Liver (tissue), 9 donors: Measurements from ENCODE around the gene PDE4D. TPM values are rescaled to one million over a fixed set of nuclear protein-coding genes. Genes with fewer than 3 reads are reported as not detected.

Experiments
- DNase-seq: peaks from one replicate; pipeline ENCODE4 v3.0.0-alpha.2; 2017; ENCODE audit warnings: low spot score
- H3K27ac ChIP-seq, 2 donors: one replicate each; pipeline ENCODE4 v1.7.0; 2013; ENCODE audit warnings: inconsistent platforms in 2 of 2, low read length in 2 of 2, control low read depth in 1 of 2, low read depth in 1 of 2, mild to moderate bottlenecking in 1 of 2
- H3K27me3 ChIP-seq, 4 donors: one replicate each; pipeline versions ENCODE4 v1.6.1 to v1.7.0; 2013; ENCODE audit warnings: low read length in 3 of 4, inconsistent platforms in 1 of 4, mild to moderate bottlenecking in 1 of 4, moderate library complexity in 1 of 4; ENCODE audit not compliant: control insufficient read depth in 4 of 4, insufficient read depth in 4 of 4
- H3K36me3 ChIP-seq, 4 donors: one replicate each; pipeline versions ENCODE4 v1.6.1 to v1.7.0; 2013; ENCODE audit warnings: low read length in 3 of 4, mild to moderate bottlenecking in 3 of 4, low read depth in 1 of 4, moderate library complexity in 1 of 4; ENCODE audit not compliant: control insufficient read depth in 4 of 4, insufficient read depth in 3 of 4
- H3K4me1 ChIP-seq, 4 donors: one replicate each; pipeline versions ENCODE4 v1.6.1 to v1.7.0; 2013; ENCODE audit warnings: low read length in 3 of 4, mild to moderate bottlenecking in 3 of 4, moderate library complexity in 1 of 4; ENCODE audit not compliant: control insufficient read depth in 4 of 4, insufficient read depth in 4 of 4
- H3K4me3 ChIP-seq, 3 donors: one replicate each; pipeline versions ENCODE4 v1.6.1 to v1.7.0; 2013; ENCODE audit warnings: low read length in 3 of 3, control low read depth in 1 of 3, low read depth in 1 of 3, mild to moderate bottlenecking in 1 of 3
- H3K9ac ChIP-seq, 2 donors: one replicate each; pipeline ENCODE4 v1.7.0; 2013; ENCODE audit warnings: low read length in 2 of 2, mild to moderate bottlenecking in 2 of 2, moderate library complexity in 2 of 2, control low read depth in 1 of 2, low read depth in 1 of 2
- H3K9me3 ChIP-seq, 4 donors: one replicate each; pipeline versions ENCODE4 v1.6.1 to v1.7.0; 2013; ENCODE audit warnings: low read length in 3 of 4; ENCODE audit not compliant: control insufficient read depth in 4 of 4
- EGR1 ChIP-seq, 2 donors: IDR thresholded peaks; 2 replicates each; pipeline ENCODE4 v1.6.1; 2016 to 2018; ENCODE audit warnings: antibody characterized with exemption in 2 of 2, low read depth in 2 of 2
- FOXA1 ChIP-seq: IDR thresholded peaks from 2 replicates; pipeline ENCODE4 v1.6.1; 2016; ENCODE audit warnings: antibody characterized with exemption
- FOXA2 ChIP-seq: IDR thresholded peaks from 2 replicates; pipeline ENCODE4 v1.6.1; 2016; ENCODE audit warnings: antibody characterized with exemption
- GABPA ChIP-seq, 2 donors: IDR thresholded peaks in 1 of 2; conservative IDR thresholded peaks in 1 of 2; 2 replicates each; pipeline ENCODE4 v1.6.1; 2016; ENCODE audit warnings: antibody characterized with exemption in 2 of 2, mild to moderate bottlenecking in 1 of 2, moderate library complexity in 1 of 2
- HNF4A ChIP-seq, 2 donors: conservative IDR thresholded peaks; 2 replicates each; pipeline ENCODE4 v1.6.1; 2016; ENCODE audit warnings: antibody characterized with exemption in 2 of 2, mild to moderate bottlenecking in 2 of 2
- HNF4G ChIP-seq: IDR thresholded peaks from 2 replicates; pipeline ENCODE4 v1.6.1; 2016; ENCODE audit warnings: antibody characterized with exemption
- JUND ChIP-seq, 2 donors: IDR thresholded peaks; 2 replicates each; pipeline ENCODE4 v1.6.1; 2016; ENCODE audit warnings: antibody characterized with exemption in 2 of 2
- NR2F2 ChIP-seq: IDR thresholded peaks from 2 replicates; pipeline ENCODE4 v1.6.1; 2016; ENCODE audit warnings: antibody characterized with exemption
- RAD21 ChIP-seq, 2 donors: IDR thresholded peaks; 2 replicates each; pipeline ENCODE4 v1.6.1; 2016; ENCODE audit warnings: antibody characterized with exemption in 2 of 2, mild to moderate bottlenecking in 2 of 2
- RXRA ChIP-seq, 2 donors: IDR thresholded peaks; 2 replicates each; pipeline ENCODE4 v1.6.1; 2017 to 2018; ENCODE audit warnings: antibody characterized with exemption in 2 of 2, mild to moderate bottlenecking in 1 of 2
- SP1 ChIP-seq: IDR thresholded peaks from 2 replicates; pipeline ENCODE4 v1.6.1; 2018; ENCODE audit warnings: antibody characterized with exemption, mild to moderate bottlenecking
- TAF1 ChIP-seq: conservative IDR thresholded peaks from 2 replicates; pipeline ENCODE4 v1.6.1; 2016; ENCODE audit warnings: antibody characterized with exemption, mild to moderate bottlenecking
- YY1 ChIP-seq: IDR thresholded peaks from 2 replicates; pipeline ENCODE4 v1.6.1; 2016; ENCODE audit warnings: antibody characterized with exemption, mild to moderate bottlenecking
- WGBS: extraction: QIAGEN DNeasy Blood & Tissue Kit; methylation state at CpG from one replicate; pipeline ENCODE4 v1.1.7; 2013; 5-methylcytosine and 5-hydroxymethylcytosine counted together
- polyA plus RNA-seq, 2 donors: library from polyadenylated mRNA; stranded (reverse) in 1 of 2; unstranded in 1 of 2; fragments of 200-250 nt in 1 of 2; fragments of >200 nt in 1 of 2; fragmentation: Nextera tagmentation in 1 of 2; extraction: Ambion mirVana in 1 of 2; gene quantifications; one replicate each; pipeline versions ENCODE4 v1.2.1 to v1.2.3, GENCODE V29; 2013 to 2015
- total RNA-seq, 2 donors: library from RNA; depleted of rRNA; stranded (reverse); fragments of >200 nt; gene quantifications; one replicate each; pipeline ENCODE4 v1.2.3, GENCODE V29; 2014
- TF ChIP-seq, protein P1 (sequence below): IDR thresholded peaks from 2 replicates; pipeline ENCODE4 v1.6.1; 2016; ENCODE audit warnings: antibody characterized with exemption, mild to moderate bottlenecking
- TF ChIP-seq, protein P2 (sequence below): IDR thresholded peaks from 2 replicates; pipeline ENCODE4 v1.6.1; 2016; ENCODE audit warnings: antibody characterized with exemption
- TF ChIP-seq, protein P3 (sequence below): fragments of 150-350 bp; IDR thresholded peaks from 2 replicates; pipeline ENCODE4 v1.5.1; 2017; ENCODE audit warnings: improper control_type of control experiment, low read depth, low read length; ENCODE audit not compliant: missing input control
- TF ChIP-seq, protein P4 (sequence below): IDR thresholded peaks from 2 replicates; pipeline ENCODE4 v1.6.1; 2016; ENCODE audit warnings: antibody characterized with exemption
- donor health status: healthy.
- donor health status: healthy.
- donor health status: healthy.
- donor health status: healthy.
- donor health status: healthy.

PDE4D gene
- total and polyA plus RNA-seq, 4 donors, result 0.67 to 11.9 (median 6.5) TPM

DNA sequence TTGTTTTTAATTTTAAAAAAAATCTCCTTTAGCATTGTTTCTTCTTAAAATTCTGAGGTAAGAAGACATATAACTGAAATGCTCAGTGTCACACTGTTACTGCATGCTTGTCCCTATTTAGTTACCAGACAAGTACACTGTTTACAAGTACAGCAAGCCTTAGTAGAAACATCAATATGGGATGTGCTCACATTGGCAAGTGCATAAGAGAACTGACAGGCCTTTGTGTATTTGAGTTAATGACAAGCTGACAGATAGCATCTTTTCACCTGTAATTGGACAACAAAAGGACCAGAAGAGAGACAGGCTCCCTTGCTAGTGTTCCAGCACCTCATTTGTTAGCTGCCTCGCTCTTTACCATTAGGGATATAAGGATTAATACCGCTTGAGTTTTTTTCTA, 63.6 kb downstream of the PDE4D start:
- Histone ChIP-seq H3K27ac (no peak overlapping the region), H3K4me1 (peaks cover 6 to 12% (median 10%) of the 10 kb centered on the region in 4 donors), H3K4me3 (no peak overlapping the region), H3K9me3 (no peaks in the 10 kb centered on the region), H3K9ac (no peak overlapping the region), H3K27me3 (no peaks in the 10 kb centered on the region), H3K36me3 (no peaks in the 10 kb centered on the region)
- WGBS, result 95% methylated on average over 2 of the region's 2 CpGs
- no peak for DNase-seq
- TF ChIP-seq NR2F2 (no peak), SP1 (no peak), HNF4G (no peak), JUND (IDR thresholded peaks at IDR 0.05) (no peak), TAF1 (no peak), HNF4A (conservative IDR thresholded peaks at IDR 0.05) (no peak), YY1 (no peak), RXRA (IDR thresholded peaks at IDR 0.05) (no peak), EGR1 (IDR thresholded peaks at IDR 0.05; ENCODE audit: low read depth in 2 of 2) (no peak), FOXA2 (no peak), GABPA (IDR thresholded peaks at IDR 0.05 in 1 of 2, conservative IDR thresholded peaks at IDR 0.05 in 1 of 2) (no peak)
- TF ChIP-seq, protein P1, sequence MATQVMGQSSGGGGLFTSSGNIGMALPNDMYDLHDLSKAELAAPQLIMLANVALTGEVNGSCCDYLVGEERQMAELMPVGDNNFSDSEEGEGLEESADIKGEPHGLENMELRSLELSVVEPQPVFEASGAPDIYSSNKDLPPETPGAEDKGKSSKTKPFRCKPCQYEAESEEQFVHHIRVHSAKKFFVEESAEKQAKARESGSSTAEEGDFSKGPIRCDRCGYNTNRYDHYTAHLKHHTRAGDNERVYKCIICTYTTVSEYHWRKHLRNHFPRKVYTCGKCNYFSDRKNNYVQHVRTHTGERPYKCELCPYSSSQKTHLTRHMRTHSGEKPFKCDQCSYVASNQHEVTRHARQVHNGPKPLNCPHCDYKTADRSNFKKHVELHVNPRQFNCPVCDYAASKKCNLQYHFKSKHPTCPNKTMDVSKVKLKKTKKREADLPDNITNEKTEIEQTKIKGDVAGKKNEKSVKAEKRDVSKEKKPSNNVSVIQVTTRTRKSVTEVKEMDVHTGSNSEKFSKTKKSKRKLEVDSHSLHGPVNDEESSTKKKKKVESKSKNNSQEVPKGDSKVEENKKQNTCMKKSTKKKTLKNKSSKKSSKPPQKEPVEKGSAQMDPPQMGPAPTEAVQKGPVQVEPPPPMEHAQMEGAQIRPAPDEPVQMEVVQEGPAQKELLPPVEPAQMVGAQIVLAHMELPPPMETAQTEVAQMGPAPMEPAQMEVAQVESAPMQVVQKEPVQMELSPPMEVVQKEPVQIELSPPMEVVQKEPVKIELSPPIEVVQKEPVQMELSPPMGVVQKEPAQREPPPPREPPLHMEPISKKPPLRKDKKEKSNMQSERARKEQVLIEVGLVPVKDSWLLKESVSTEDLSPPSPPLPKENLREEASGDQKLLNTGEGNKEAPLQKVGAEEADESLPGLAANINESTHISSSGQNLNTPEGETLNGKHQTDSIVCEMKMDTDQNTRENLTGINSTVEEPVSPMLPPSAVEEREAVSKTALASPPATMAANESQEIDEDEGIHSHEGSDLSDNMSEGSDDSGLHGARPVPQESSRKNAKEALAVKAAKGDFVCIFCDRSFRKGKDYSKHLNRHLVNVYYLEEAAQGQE, result no peak
- TF ChIP-seq, protein P2, sequence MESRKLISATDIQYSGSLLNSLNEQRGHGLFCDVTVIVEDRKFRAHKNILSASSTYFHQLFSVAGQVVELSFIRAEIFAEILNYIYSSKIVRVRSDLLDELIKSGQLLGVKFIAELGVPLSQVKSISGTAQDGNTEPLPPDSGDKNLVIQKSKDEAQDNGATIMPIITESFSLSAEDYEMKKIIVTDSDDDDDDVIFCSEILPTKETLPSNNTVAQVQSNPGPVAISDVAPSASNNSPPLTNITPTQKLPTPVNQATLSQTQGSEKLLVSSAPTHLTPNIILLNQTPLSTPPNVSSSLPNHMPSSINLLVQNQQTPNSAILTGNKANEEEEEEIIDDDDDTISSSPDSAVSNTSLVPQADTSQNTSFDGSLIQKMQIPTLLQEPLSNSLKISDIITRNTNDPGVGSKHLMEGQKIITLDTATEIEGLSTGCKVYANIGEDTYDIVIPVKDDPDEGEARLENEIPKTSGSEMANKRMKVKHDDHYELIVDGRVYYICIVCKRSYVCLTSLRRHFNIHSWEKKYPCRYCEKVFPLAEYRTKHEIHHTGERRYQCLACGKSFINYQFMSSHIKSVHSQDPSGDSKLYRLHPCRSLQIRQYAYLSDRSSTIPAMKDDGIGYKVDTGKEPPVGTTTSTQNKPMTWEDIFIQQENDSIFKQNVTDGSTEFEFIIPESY, result no peak
- TF ChIP-seq, protein P3, sequence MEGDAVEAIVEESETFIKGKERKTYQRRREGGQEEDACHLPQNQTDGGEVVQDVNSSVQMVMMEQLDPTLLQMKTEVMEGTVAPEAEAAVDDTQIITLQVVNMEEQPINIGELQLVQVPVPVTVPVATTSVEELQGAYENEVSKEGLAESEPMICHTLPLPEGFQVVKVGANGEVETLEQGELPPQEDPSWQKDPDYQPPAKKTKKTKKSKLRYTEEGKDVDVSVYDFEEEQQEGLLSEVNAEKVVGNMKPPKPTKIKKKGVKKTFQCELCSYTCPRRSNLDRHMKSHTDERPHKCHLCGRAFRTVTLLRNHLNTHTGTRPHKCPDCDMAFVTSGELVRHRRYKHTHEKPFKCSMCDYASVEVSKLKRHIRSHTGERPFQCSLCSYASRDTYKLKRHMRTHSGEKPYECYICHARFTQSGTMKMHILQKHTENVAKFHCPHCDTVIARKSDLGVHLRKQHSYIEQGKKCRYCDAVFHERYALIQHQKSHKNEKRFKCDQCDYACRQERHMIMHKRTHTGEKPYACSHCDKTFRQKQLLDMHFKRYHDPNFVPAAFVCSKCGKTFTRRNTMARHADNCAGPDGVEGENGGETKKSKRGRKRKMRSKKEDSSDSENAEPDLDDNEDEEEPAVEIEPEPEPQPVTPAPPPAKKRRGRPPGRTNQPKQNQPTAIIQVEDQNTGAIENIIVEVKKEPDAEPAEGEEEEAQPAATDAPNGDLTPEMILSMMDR, result no peak
- TF ChIP-seq, protein P4, sequence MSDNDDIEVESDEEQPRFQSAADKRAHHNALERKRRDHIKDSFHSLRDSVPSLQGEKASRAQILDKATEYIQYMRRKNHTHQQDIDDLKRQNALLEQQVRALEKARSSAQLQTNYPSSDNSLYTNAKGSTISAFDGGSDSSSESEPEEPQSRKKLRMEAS, result no peak

DNA sequence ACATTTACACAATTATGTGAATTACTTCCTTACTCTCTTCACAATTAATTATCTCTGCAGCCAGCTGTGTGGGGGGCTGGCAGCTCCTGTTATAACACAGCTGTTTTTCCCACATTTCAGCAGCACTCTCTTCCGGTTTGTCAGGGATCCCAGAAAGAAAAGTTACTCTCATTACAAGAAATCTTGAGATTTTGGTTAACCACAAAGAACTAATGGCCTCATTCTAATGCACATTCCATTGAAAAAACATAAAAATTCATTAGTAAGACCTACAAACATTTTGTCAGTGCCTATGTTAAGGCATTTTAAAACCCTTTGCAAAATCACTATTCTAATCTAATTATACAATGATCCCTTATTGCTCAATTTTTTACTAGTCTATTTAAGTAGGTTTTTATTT, 64.1 kb downstream of the PDE4D start:
- DNase-seq, result no peak
- Histone ChIP-seq H3K27me3 (no peaks in the 10 kb centered on the region), H3K36me3 (no peaks in the 10 kb centered on the region), H3K4me3 (no peak overlapping the region), H3K27ac (no peak overlapping the region), H3K9ac (no peak overlapping the region), H3K9me3 (no peaks in the 10 kb centered on the region), H3K4me1 (peaks cover 6 to 12% (median 10%) of the 10 kb centered on the region in 4 donors)
- 72% methylated on average over 1 of the region's 1 CpG for WGBS
- TF ChIP-seq, protein P3, result no peak
- no peak for TF ChIP-seq RAD21 (IDR thresholded peaks at IDR 0.05)
- no peak for TF ChIP-seq FOXA2
- no peak for TF ChIP-seq TAF1
- TF ChIP-seq JUND (IDR thresholded peaks at IDR 0.05), result no peak
- TF ChIP-seq HNF4G, result no peak
- TF ChIP-seq, protein P1, result no peak
- TF ChIP-seq EGR1 (IDR thresholded peaks at IDR 0.05; ENCODE audit: low read depth in 2 of 2), result no peak
- no peak for TF ChIP-seq SP1
- no peak for TF ChIP-seq FOXA1
- TF ChIP-seq, protein P4, result no peak
